H9 (cell line): ENCODE data around the gene PSMC1. TPM values are rescaled to one million over a fixed set of nuclear protein-coding genes. Genes with fewer than 3 reads are reported as not detected.
"Not testable (repeated sequence)": the region's sequence is repeated elsewhere in the genome, so short reads cannot be mapped to it uniquely, and the experiment has no call there.

ENCODE experiments used
- DNase-seq: peaks from one replicate; pipeline ENCODE4 v3.0.0-alpha.2; 2017
- H2AFZ ChIP-seq: one replicate; pipeline ENCODE4 v1.6.1; 2013; ENCODE audit warnings: mild to moderate bottlenecking, low read length, control low read depth, moderate library complexity
- H2AK5ac ChIP-seq: 2 replicates; pipeline ENCODE4 v1.6.1; 2013; ENCODE audit warnings: low read length, control low read depth, mixed read lengths; ENCODE audit not compliant: insufficient read length
- H2BK120ac ChIP-seq: one replicate; pipeline ENCODE4 v1.6.1; 2013; ENCODE audit warnings: low read depth, mild to moderate bottlenecking, low read length, control low read depth, inconsistent platforms; ENCODE audit not compliant: poor library complexity, severe bottlenecking
- H2BK12ac ChIP-seq: 2 replicates; pipeline ENCODE4 v1.6.1; 2013; ENCODE audit warnings: low read length, control low read depth, mixed read lengths, low read depth; ENCODE audit not compliant: insufficient read length
- H2BK15ac ChIP-seq: 2 replicates; pipeline ENCODE4 v1.6.1; 2013; ENCODE audit warnings: low read depth, low read length, control low read depth
- H2BK20ac ChIP-seq: one replicate; pipeline ENCODE4 v1.6.1; 2013; ENCODE audit warnings: low read depth, mild to moderate bottlenecking, low read length, control low read depth, inconsistent platforms; ENCODE audit not compliant: poor library complexity, severe bottlenecking
- H2BK5ac ChIP-seq: 2 replicates; pipeline ENCODE4 v1.6.1; 2013; ENCODE audit warnings: low read length, control low read depth, mixed read lengths; ENCODE audit not compliant: insufficient read length
- H3K14ac ChIP-seq: 2 replicates; pipeline ENCODE4 v1.6.1; 2013; ENCODE audit warnings: low read length, control low read depth; ENCODE audit not compliant: insufficient read depth
- H3K18ac ChIP-seq: 2 replicates; pipeline ENCODE4 v1.6.1; 2013; ENCODE audit warnings: low read depth, mild to moderate bottlenecking, mixed read lengths, low read length, control low read depth; ENCODE audit not compliant: insufficient read length
- H3K23ac ChIP-seq: 2 replicates; pipeline ENCODE4 v1.6.1; 2013; ENCODE audit warnings: low read length, control low read depth, mixed read lengths, low read depth; ENCODE audit not compliant: insufficient read length
- H3K23me2 ChIP-seq: 2 replicates; pipeline ENCODE4 v1.6.1; 2013; ENCODE audit warnings: low read depth, mild to moderate bottlenecking, mixed read lengths, low read length, control low read depth; ENCODE audit not compliant: insufficient read length, poor library complexity, severe bottlenecking
- H3K27ac ChIP-seq: 2 replicates; pipeline ENCODE4 v1.5.1; 2013; ENCODE audit warnings: low read length, control low read depth, mixed read lengths, low read depth; ENCODE audit not compliant: insufficient read length
- H3K27me3 ChIP-seq: 2 replicates; pipeline ENCODE4 v1.6.1; 2013; ENCODE audit warnings: low read length, control low read depth, inconsistent platforms; ENCODE audit not compliant: insufficient read depth
- H3K4ac ChIP-seq: 2 replicates; pipeline ENCODE4 v1.6.1; 2013; ENCODE audit warnings: low read depth, mild to moderate bottlenecking, control low read depth, inconsistent platforms, low read length, moderate library complexity
- H3K4me1 ChIP-seq: 2 replicates; pipeline ENCODE4 v1.6.1; 2013; ENCODE audit warnings: low read length, control low read depth, inconsistent platforms; ENCODE audit not compliant: insufficient read depth
- H3K4me2 ChIP-seq: 2 replicates; pipeline ENCODE4 v1.6.1; 2013; ENCODE audit warnings: low read length, control low read depth, mixed read lengths; ENCODE audit not compliant: insufficient read length, insufficient read depth
- H3K56ac ChIP-seq: 2 replicates; pipeline ENCODE4 v1.6.1; 2013; ENCODE audit warnings: low read depth, mild to moderate bottlenecking, mixed read lengths, low read length, control low read depth; ENCODE audit not compliant: insufficient read length
- H3K79me1 ChIP-seq: 2 replicates; pipeline ENCODE4 v1.6.1; 2013; ENCODE audit warnings: low read depth, mild to moderate bottlenecking, moderate library complexity, low read length, control low read depth, inconsistent platforms; ENCODE audit not compliant: insufficient read depth, poor library complexity, severe bottlenecking
- H3K79me2 ChIP-seq: 2 replicates; pipeline ENCODE4 v1.6.1; 2013; ENCODE audit warnings: low read length, control low read depth, inconsistent platforms; ENCODE audit not compliant: insufficient read depth
- H3K9ac ChIP-seq: 2 replicates; pipeline ENCODE4 v1.6.1; 2013; ENCODE audit warnings: low read length, control low read depth, mixed read lengths; ENCODE audit not compliant: insufficient read length; ENCODE audit errors: extremely low read depth
- H3K9me3 ChIP-seq: one replicate; pipeline ENCODE4 v1.6.1; 2013; ENCODE audit warnings: low read depth, low read length, inconsistent platforms; ENCODE audit not compliant: control insufficient read depth
- H3T11ph ChIP-seq: one replicate; pipeline ENCODE4 v1.6.1; 2013; ENCODE audit warnings: mild to moderate bottlenecking, low read length, control low read depth, inconsistent platforms
- H4K20me1 ChIP-seq: one replicate; pipeline ENCODE4 v1.6.1; 2013; ENCODE audit not compliant: control insufficient read depth, insufficient read length, insufficient read depth
- H4K5ac ChIP-seq: 2 replicates; pipeline ENCODE4 v1.6.1; 2013; ENCODE audit warnings: low read depth, mild to moderate bottlenecking, mixed read lengths, low read length, control low read depth; ENCODE audit not compliant: insufficient read length
- H4K8ac ChIP-seq: replicated peaks from 2 replicates; pipeline ENCODE4 v1.6.1; 2013; ENCODE audit warnings: low read length, control low read depth, mixed read lengths, low read depth; ENCODE audit not compliant: insufficient read length
- H4K91ac ChIP-seq: 2 replicates; pipeline ENCODE4 v1.6.1; 2013; ENCODE audit warnings: low read depth, mild to moderate bottlenecking, moderate library complexity, mixed read lengths, low read length, control low read depth; ENCODE audit not compliant: insufficient read length
- H3K27ac Mint-ChIP-seq, 3 experiments: 2 replicates in 2 of 3; 3 replicates in 1 of 3; pipeline ENCODE4 v1.8.0; 2020 to 2021; ENCODE audit warnings: mixed read lengths in 3 of 3, mild to moderate bottlenecking in 1 of 3, moderate library complexity in 1 of 3
- H3K27me3 Mint-ChIP-seq: 2 replicates; pipeline ENCODE4 v1.8.0; 2021; ENCODE audit warnings: low read depth, mild to moderate bottlenecking, moderate library complexity, mixed read lengths
- H3K36me3 Mint-ChIP-seq, 3 experiments: 2 replicates in 2 of 3; 3 replicates in 1 of 3; pipeline ENCODE4 v1.8.0; 2020 to 2021; ENCODE audit warnings: low read depth in 3 of 3, mixed read lengths in 3 of 3; ENCODE audit not compliant: insufficient read depth in 1 of 3
- H3K4me1 Mint-ChIP-seq, 2 experiments: 2 replicates each; pipeline ENCODE4 v1.8.0; 2020; ENCODE audit warnings: mixed read lengths in 2 of 2
- H3K4me3 Mint-ChIP-seq, 2 experiments: 2 replicates in 1 of 2; 3 replicates in 1 of 2; pipeline ENCODE4 v1.8.0; 2020 to 2021; ENCODE audit warnings: mild to moderate bottlenecking in 2 of 2, mixed read lengths in 2 of 2, moderate library complexity in 1 of 2
- H3K9me3 Mint-ChIP-seq, 2 experiments: 2 replicates in 1 of 2; 3 replicates in 1 of 2; pipeline ENCODE4 v1.8.0; 2020; ENCODE audit warnings: mild to moderate bottlenecking in 2 of 2, mixed read lengths in 2 of 2, moderate library complexity in 1 of 2
- WGBS: extraction: QIAGEN DNeasy Blood & Tissue Kit; methylation state at CpG from one replicate; pipeline ENCODE4 v1.1.7; 2013; ENCODE audit warnings: missing lambda C conversion rate, low lambda C conversion rate, mixed read lengths; ENCODE audit not compliant: insufficient read length; ENCODE audit errors: extremely low coverage; 5-methylcytosine and 5-hydroxymethylcytosine counted together
- total RNA-seq: library from RNA; stranded (reverse); gene quantifications from 2 replicates; pipeline ENCODE4 v1.2.1, GENCODE V29; 2021
- TF ChIP-seq, protein P1 (sequence below): fragments of 200-600 bp; sonication (generic); conservative IDR thresholded peaks from 3 replicates; pipeline ENCODE4 v1.8.0; 2021; ENCODE audit warnings: antibody characterized with exemption, mild to moderate bottlenecking

The PSMC1 gene
- total RNA-seq, 1 experiment from 2014 or later, result 113 TPM

DNA sequence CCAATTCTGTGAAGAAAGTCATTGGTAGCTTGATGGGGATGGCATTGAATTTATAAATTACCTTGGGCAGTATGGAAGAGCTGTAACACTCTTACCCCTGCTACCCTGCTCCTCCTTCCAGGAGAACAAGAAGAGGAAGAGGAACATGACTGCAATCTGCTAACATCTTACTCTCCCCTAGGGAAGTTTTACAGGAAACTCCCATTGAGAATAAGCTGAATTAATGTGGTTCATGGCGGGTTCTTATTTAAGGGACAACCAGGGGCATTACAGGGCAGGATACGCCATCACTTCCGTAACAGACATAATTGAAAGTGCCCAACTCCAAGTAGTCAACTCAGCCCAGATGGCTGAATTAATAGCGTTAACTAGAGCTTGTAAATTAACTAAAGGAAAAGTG, 9.4 kb upstream of the PSMC1 start:
- Histone ChIP-seq H3K79me2 (no peaks in the 10 kb centered on the region), H3K79me1 (no peaks in the 10 kb centered on the region), H3K14ac (no peak overlapping the region), H3K4ac (no peak overlapping the region), H2AK5ac (no peak overlapping the region), H2BK12ac (no peak overlapping the region), H4K91ac (no peak overlapping the region), H2AFZ (no peak overlapping the region), H2BK120ac (no peak overlapping the region), H3K9me3 (no peaks in the 10 kb centered on the region), H3K4me1 (no peaks in the 10 kb centered on the region), H4K20me1 (no peaks in the 10 kb centered on the region), H2BK5ac (no peak overlapping the region), H4K8ac (no peak overlapping the region), H3K27me3 (no peaks in the 10 kb centered on the region), H3K23me2 (no peaks in the 10 kb centered on the region), H3K4me2 (no peak overlapping the region), H3K18ac (no peak overlapping the region), H3T11ph (no peak overlapping the region), H3K23ac (no peak overlapping the region), H3K27ac (no peak overlapping the region), H3K56ac (no peak overlapping the region), H3K9ac (no peak overlapping the region), H2BK15ac (no peak overlapping the region), H2BK20ac (no peak overlapping the region), H4K5ac (no peak overlapping the region)
- H3K4me1 Mint-ChIP-seq, result no peaks in the 10 kb centered on the region
- no peak overlapping the region for H3K4me3 Mint-ChIP-seq
- DNase-seq, result no peak
- H3K9me3 Mint-ChIP-seq, result peaks cover 2 to 3% of the 10 kb centered on the region in 2 experiments; a peak in 2 of 5 replicates
- no CpG with 5 or more reads among the region's 4 CpGs for whole genome bisulfite sequencing
- peaks cover 35% of the 10 kb centered on the region for H3K27me3 Mint-ChIP-seq
- TF ChIP-seq, protein P1, sequence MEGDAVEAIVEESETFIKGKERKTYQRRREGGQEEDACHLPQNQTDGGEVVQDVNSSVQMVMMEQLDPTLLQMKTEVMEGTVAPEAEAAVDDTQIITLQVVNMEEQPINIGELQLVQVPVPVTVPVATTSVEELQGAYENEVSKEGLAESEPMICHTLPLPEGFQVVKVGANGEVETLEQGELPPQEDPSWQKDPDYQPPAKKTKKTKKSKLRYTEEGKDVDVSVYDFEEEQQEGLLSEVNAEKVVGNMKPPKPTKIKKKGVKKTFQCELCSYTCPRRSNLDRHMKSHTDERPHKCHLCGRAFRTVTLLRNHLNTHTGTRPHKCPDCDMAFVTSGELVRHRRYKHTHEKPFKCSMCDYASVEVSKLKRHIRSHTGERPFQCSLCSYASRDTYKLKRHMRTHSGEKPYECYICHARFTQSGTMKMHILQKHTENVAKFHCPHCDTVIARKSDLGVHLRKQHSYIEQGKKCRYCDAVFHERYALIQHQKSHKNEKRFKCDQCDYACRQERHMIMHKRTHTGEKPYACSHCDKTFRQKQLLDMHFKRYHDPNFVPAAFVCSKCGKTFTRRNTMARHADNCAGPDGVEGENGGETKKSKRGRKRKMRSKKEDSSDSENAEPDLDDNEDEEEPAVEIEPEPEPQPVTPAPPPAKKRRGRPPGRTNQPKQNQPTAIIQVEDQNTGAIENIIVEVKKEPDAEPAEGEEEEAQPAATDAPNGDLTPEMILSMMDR, result no peak
- H3K27ac Mint-ChIP-seq, result no peak overlapping the region
- H3K36me3 Mint-ChIP-seq, result no peaks in the 10 kb centered on the region

DNA sequence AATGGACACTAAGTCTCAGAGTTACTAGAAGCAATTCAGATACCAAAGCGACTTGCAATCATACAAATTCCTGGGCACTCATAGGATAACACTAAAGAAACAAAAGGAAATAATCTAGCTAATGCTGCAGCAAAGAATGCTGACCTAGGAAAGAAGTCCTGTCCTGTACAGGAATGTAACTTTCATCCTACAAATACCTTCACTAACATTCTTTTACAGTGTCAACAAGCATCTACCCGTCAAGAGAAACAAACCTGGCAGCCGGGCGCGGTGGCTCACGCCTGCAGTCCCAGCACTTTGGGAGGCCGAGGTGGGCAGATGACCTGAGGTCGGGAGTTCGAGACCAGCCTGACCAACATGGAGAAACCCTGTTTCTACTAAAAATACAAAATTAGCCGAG, 8.9 kb upstream of the PSMC1 start:
- H3K4ac ChIP-seq, H3K23ac ChIP-seq, H3K56ac ChIP-seq, H4K20me1 ChIP-seq, H3K9me3 ChIP-seq, H2BK5ac ChIP-seq, H3K4me2 ChIP-seq, DNase-seq, H3K4me3 Mint-ChIP-seq, H3K14ac ChIP-seq, H3K27ac Mint-ChIP-seq, H2AFZ ChIP-seq, H2AK5ac ChIP-seq, H3K18ac ChIP-seq, H3K79me1 ChIP-seq, H4K91ac ChIP-seq, H4K8ac ChIP-seq, H3K4me1 Mint-ChIP-seq, H2BK12ac ChIP-seq, H3K9me3 Mint-ChIP-seq, H3T11ph ChIP-seq, H3K4me1 ChIP-seq, H3K79me2 ChIP-seq, H3K27ac ChIP-seq, H3K23me2 ChIP-seq, H3K9ac ChIP-seq, H3K36me3 Mint-ChIP-seq, H4K5ac ChIP-seq, H2BK20ac ChIP-seq, H2BK120ac ChIP-seq, H3K27me3 ChIP-seq, H2BK15ac ChIP-seq: not testable (repeated sequence)
- peaks cover 40% of the 10 kb centered on the region for H3K27me3 Mint-ChIP-seq
- no CpG with 5 or more reads among the region's 10 CpGs for WGBS
